Measurements from ENCODE around the gene OSBPL6. TPM values are rescaled to one million over a fixed set of nuclear protein-coding genes. Genes with fewer than 3 reads are reported as not detected.

Gene OSBPL6
- polyA plus RNA-seq, 1 donor (not counting 4 experiments of a cell fraction or from before 2014, with no cell fraction given) = 11.6 TPM

GRCh38 chr2:178335230-178335629, 140.9 kb downstream of the OSBPL6 start:
- Histone ChIP-seq H3K4me2 (ENCODE audit: control insufficient read depth, extremely low read depth, insufficient read depth, low read depth, low read length) (no peak overlapping the region), H3K9me1 (ENCODE audit: control insufficient read depth, extremely low read depth, insufficient read depth, low read length) (no peaks in the 10 kb centered on the region), H3K4me1 (ENCODE audit: control insufficient read depth, extremely low read depth, insufficient read depth, low read length) (peaks cover 13% of the 10 kb centered on the region), H2AFZ (ENCODE audit: control insufficient read depth, low read length) (no peak overlapping the region), H3K27me3 (ENCODE audit: control insufficient read depth, extremely low read depth, insufficient read depth, low read length) (no peaks in the 10 kb centered on the region), H3K9me3 (ENCODE audit: control insufficient read depth, low read depth, low read length) (no peaks in the 10 kb centered on the region), H3K27ac (ENCODE audit: control insufficient read depth, insufficient read depth, low read length) (no peak overlapping the region), H4K20me1 (ENCODE audit: control insufficient read depth, extremely low read depth, insufficient read depth, low read length) (no peaks in the 10 kb centered on the region), H3K79me2 (ENCODE audit: control insufficient read depth, insufficient read depth, low read length) (no peaks in the 10 kb centered on the region), H3K9ac (ENCODE audit: control insufficient read depth, extremely low read depth, insufficient read depth, low read length) (no peak overlapping the region), H3K4me3 (ENCODE audit: control insufficient read depth in 2 of 3, extremely low read depth in 1 of 3, insufficient read depth in 2 of 3, low read depth in 1 of 3, low read length in 3 of 3) (no peak overlapping the region), H3K36me3 (ENCODE audit: control insufficient read depth in 2 of 2, extremely low read depth in 1 of 2, insufficient read depth in 2 of 2, low read length in 2 of 2) (peaks cover 4 to 5% of the 10 kb centered on the region in 2 experiments)
- DNase-seq (ENCODE audit: low read depth, low spot score) = no peak
- TF ChIP-seq EZH2 (IDR thresholded peaks at IDR 0.05; ENCODE audit: low read length) = no peak
- no peak for TF ChIP-seq CTCF (optimal IDR thresholded peaks at IDR 0.05 in 1 of 3, IDR thresholded peaks at IDR 0.05 in 1 of 3, conservative IDR thresholded peaks at IDR 0.05 in 1 of 3; ENCODE audit: extremely low read depth in 1 of 3, insufficient read depth in 2 of 3, low read length in 3 of 3)
- dilution Hi-C loops (cut with MboI; ENCODE audit: extremely low pct_ligation_motif_present, low sequenced_read_pairs) = no loop called here
- no peak for FAIRE-seq

GRCh38 chr2:178344121-178344520, 149.8 kb downstream of the OSBPL6 start:
- Histone ChIP-seq H3K4me2 (ENCODE audit: control insufficient read depth, extremely low read depth, insufficient read depth, low read depth, low read length) (no peak overlapping the region), H3K36me3 (ENCODE audit: control insufficient read depth in 2 of 2, extremely low read depth in 1 of 2, insufficient read depth in 2 of 2, low read length in 2 of 2) (peaks cover 0 to 4% of the 10 kb centered on the region in 2 experiments), H3K27ac (ENCODE audit: control insufficient read depth, insufficient read depth, low read length) (no peak overlapping the region), H3K9me3 (ENCODE audit: control insufficient read depth, low read depth, low read length) (no peaks in the 10 kb centered on the region), H3K27me3 (ENCODE audit: control insufficient read depth, extremely low read depth, insufficient read depth, low read length) (no peaks in the 10 kb centered on the region), H3K9me1 (ENCODE audit: control insufficient read depth, extremely low read depth, insufficient read depth, low read length) (no peaks in the 10 kb centered on the region), H3K79me2 (ENCODE audit: control insufficient read depth, insufficient read depth, low read length) (no peaks in the 10 kb centered on the region), H2AFZ (ENCODE audit: control insufficient read depth, low read length) (no peak overlapping the region), H4K20me1 (ENCODE audit: control insufficient read depth, extremely low read depth, insufficient read depth, low read length) (no peaks in the 10 kb centered on the region), H3K4me1 (ENCODE audit: control insufficient read depth, extremely low read depth, insufficient read depth, low read length) (no peaks in the 10 kb centered on the region), H3K4me3 (ENCODE audit: control insufficient read depth in 2 of 3, extremely low read depth in 1 of 3, insufficient read depth in 2 of 3, low read depth in 1 of 3, low read length in 3 of 3) (no peak overlapping the region), H3K9ac (ENCODE audit: control insufficient read depth, extremely low read depth, insufficient read depth, low read length) (no peak overlapping the region)
- DNase-seq (ENCODE audit: low read depth, low spot score) (no peak), FAIRE-seq (no peak)
- TF ChIP-seq EZH2 (IDR thresholded peaks at IDR 0.05; ENCODE audit: low read length) = no peak
- no peak for TF ChIP-seq CTCF (optimal IDR thresholded peaks at IDR 0.05 in 1 of 3, IDR thresholded peaks at IDR 0.05 in 1 of 3, conservative IDR thresholded peaks at IDR 0.05 in 1 of 3; ENCODE audit: extremely low read depth in 1 of 3, insufficient read depth in 2 of 3, low read length in 3 of 3)
- dilution Hi-C loops (cut with MboI; ENCODE audit: extremely low pct_ligation_motif_present, low sequenced_read_pairs) = no loop called here

Measured in keratinocyte (primary cell).